AG04450 (cell line): ENCODE measurements around the gene NME1. TPM values are rescaled to one million over a fixed set of nuclear protein-coding genes. Genes with fewer than 3 reads are reported as not detected.

Experiments used
- CTCF ChIA-PET: fragments of 300-600, 350-600 bp; formaldehyde crosslinking; extraction: SDS; loops from one replicate; lab custom pipeline; 2022; ENCODE audit warnings: antibody characterized with exemption, inconsistent platforms; lab: Charles Lee
- POLR2A ChIA-PET: fragments of 350-600 bp; formaldehyde crosslinking; extraction: SDS; loops from one replicate; lab custom pipeline; 2021; ENCODE audit warnings: antibody characterized with exemption, inconsistent platforms; lab: Yijun Ruan, JAX
- DNase-seq: peaks from one replicate; pipeline ENCODE4 v3.0.0-alpha.2; 2011; ENCODE audit warnings: low read depth, low spot score
- H3K27ac ChIP-seq: one replicate; pipeline ENCODE4 v1.5.1; 2012; ENCODE audit warnings: low read depth, low read length, control low read depth
- H3K27me3 ChIP-seq: one replicate; pipeline ENCODE4 v1.6.0; 2012; ENCODE audit warnings: low read length; ENCODE audit not compliant: control insufficient read depth, insufficient read depth
- H3K4me3 ChIP-seq: 2 replicates; pipeline ENCODE4 v1.5.1; 2011; ENCODE audit warnings: mild to moderate bottlenecking, low read depth, low read length, control low read depth
- H3K9me3 ChIP-seq: 2 replicates; pipeline ENCODE4 v1.5.1; 2012; ENCODE audit warnings: low read length; ENCODE audit not compliant: control insufficient read depth, insufficient read depth
- CTCF ChIP-seq: IDR thresholded peaks from 2 replicates; pipeline ENCODE4 v1.5.1; 2011; ENCODE audit warnings: low read depth, low read length, control low read depth, inconsistent platforms
- polyA plus RNA-seq: library from polyadenylated mRNA; depleted of rRNA; stranded (reverse); fragments of >200 nt; gene quantifications from 2 replicates; pipeline ENCODE4 v1.2.3, GENCODE V29; 2011

NME1 gene
- polyA plus RNA-seq, 1 experiment, result 350 TPM

GRCh38 chr17:51180486-51180885 is 27.1 kb downstream of the NME1 start:
- POLR2A ChIA-PET, result no interaction called here
- CTCF ChIA-PET, result interaction anchor here (0.6 kb wide), 1 partner anchor 10 kb away, joined by 7 read pairs; no protein-coding TSS in a partner anchor
- no peaks in the 10 kb centered on the region for H3K27me3 ChIP-seq

GRCh38 chr17:51184124-51184523 is 30.8 kb downstream of the NME1 start:
- no peak for DNase-seq
- no peak overlapping the region for H3K4me3 ChIP-seq
- H3K9me3 ChIP-seq, result no peaks in the 10 kb centered on the region
- ChIA-PET POLR2A (no interaction called here), CTCF (interaction anchor here (0.5 kb wide), 1 partner anchor 128 kb away, joined by 3 read pairs; no protein-coding TSS in a partner anchor)
- H3K27ac ChIP-seq, result no peak overlapping the region
- no peaks in the 10 kb centered on the region for H3K27me3 ChIP-seq
- TF ChIP-seq CTCF, result no peak

More at GRCh38 chr17:51180486-51180885, 27.1 kb downstream of the NME1 start:
- no peak overlapping the region for H3K4me3 ChIP-seq
- H3K27ac ChIP-seq, result no peak overlapping the region
- DNase-seq, result no peak
- no peak for TF ChIP-seq CTCF
- no peaks in the 10 kb centered on the region for H3K9me3 ChIP-seq

GRCh38 chr17:51185763-51186332 is 32.5 kb downstream of the NME1 start:
- H3K27me3 ChIP-seq, result no peaks in the 10 kb centered on the region
- CTCF ChIA-PET, result interaction anchor here (1.3 kb wide), 1 partner anchor 185 kb away, joined by 3 read pairs; no protein-coding TSS in a partner anchor
- H3K27ac ChIP-seq, result no peak overlapping the region
- no peak for TF ChIP-seq CTCF
- DNase-seq, result no peak
- H3K9me3 ChIP-seq, result no peaks in the 10 kb centered on the region
- POLR2A ChIA-PET, result no interaction called here
- no peak overlapping the region for H3K4me3 ChIP-seq

GRCh38 chr17:51188271-51188833 is 35.0 kb downstream of the NME1 start:
- Histone ChIP-seq H3K27ac (no peak overlapping the region), H3K9me3 (no peaks in the 10 kb centered on the region), H3K27me3 (no peaks in the 10 kb centered on the region), H3K4me3 (no peak overlapping the region)
- DNase-seq, result no peak
- ChIA-PET POLR2A (interaction anchor here (0.7 kb wide), 1 partner anchor 15 kb away, joined by 10 read pairs; no protein-coding TSS in a partner anchor), CTCF (no interaction called here)
- no peak for TF ChIP-seq CTCF

DNA sequence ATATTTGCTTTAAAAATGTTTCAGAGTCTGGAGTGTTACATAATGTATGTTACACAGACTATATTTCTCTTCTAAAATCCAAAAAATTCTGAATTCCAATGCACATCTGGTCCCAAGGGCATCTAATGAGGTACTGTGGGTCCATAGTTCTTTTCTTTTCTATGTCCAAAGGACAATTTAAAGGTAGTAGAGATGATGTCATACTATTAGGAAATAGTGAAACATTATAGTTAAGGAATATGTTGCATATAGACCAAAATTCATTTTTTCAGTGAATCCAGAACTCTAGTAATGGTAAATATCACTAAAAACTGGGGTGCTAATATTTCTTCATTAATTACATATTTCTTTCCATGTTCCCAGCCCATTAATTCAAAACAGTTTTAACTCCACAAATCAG is 35.8 kb downstream of the NME1 start:
- no peak for DNase-seq
- H3K9me3 ChIP-seq, result no peaks in the 10 kb centered on the region
- CTCF ChIA-PET, result no interaction called here
- TF ChIP-seq CTCF, result no peak
- H3K4me3 ChIP-seq, result no peak overlapping the region
- no peak overlapping the region for H3K27ac ChIP-seq
- POLR2A ChIA-PET, result no interaction called here
- no peaks in the 10 kb centered on the region for H3K27me3 ChIP-seq
